ENCODE data around the gene PPP2R5B. TPM values are rescaled to one million over a fixed set of nuclear protein-coding genes. Genes with fewer than 3 reads are reported as not detected.
A peak's percentile ranks its signal among the peaks of the same experiment; 100 is the strongest.

The PPP2R5B gene
- total RNA-seq, 6 donors from 2014 or later: 21.0 to 48.1 (median 27.5) TPM

GRCh38 chr11:64880240-64881001, 44.1 kb upstream of the PPP2R5B start:
- DNase-seq: no peak
- H3K27me3 ChIP-seq: no peaks in the 10 kb centered on the region
- peaks cover 0 to 2% (median 0%) of the 10 kb centered on the region in 4 donors for H3K36me3 ChIP-seq
- TF ChIP-seq EP300 (IDR thresholded peaks at IDR 0.05) (no peak), POLR2A (IDR thresholded peaks at IDR 0.05) (no peak), POLR2AphosphoS5 (IDR thresholded peaks at IDR 0.05) (no peak), CTCF (IDR thresholded peaks at IDR 0.05) (no peak)
- H3K27ac ChIP-seq: peak overlapping the region; percentile 91 to 98 (median 93)
- H3K4me1 ChIP-seq: peaks cover 42 to 52% (median 46%) of the 10 kb centered on the region in 4 donors
- peak overlapping the region in 1 of 4 donors; percentile 3 for H3K4me3 ChIP-seq
- 71 to 76% methylated on average over 14 of the region's 14 CpGs for WGBS, 2 donors
- no peak for ATAC-seq (ENCODE audit: low FRiP score in 2 of 2)
- no peaks in the 10 kb centered on the region for H3K9me3 ChIP-seq

GRCh38 chr11:64881476-64881875, 43.0 kb upstream of the PPP2R5B start:
- TF ChIP-seq CTCF (IDR thresholded peaks at IDR 0.05) (no peak), POLR2AphosphoS5 (IDR thresholded peaks at IDR 0.05) (no peak), POLR2A (IDR thresholded peaks at IDR 0.05) (no peak), EP300 (IDR thresholded peaks at IDR 0.05) (no peak)
- Histone ChIP-seq H3K4me1 (peaks cover 32 to 44% (median 40%) of the 10 kb centered on the region in 4 donors), H3K36me3 (no peaks in the 10 kb centered on the region), H3K9me3 (no peaks in the 10 kb centered on the region), H3K27ac (peak overlapping the region in 1 of 4 donors; percentile 11), H3K27me3 (no peaks in the 10 kb centered on the region), H3K4me3 (no peak overlapping the region)
- DNase-seq: peak in 1 of 2 donors; percentile 17
- WGBS, 2 donors: 74 to 80% methylated on average over 8 of the region's 8 CpGs
- ATAC-seq (ENCODE audit: low FRiP score in 2 of 2): no peak

- no peak overlapping the region for H3K4me3 ChIP-seq
- H3K27ac ChIP-seq: peak overlapping the region in 1 of 4 donors; percentile 10
- H3K4me1 ChIP-seq: peaks cover 24 to 38% (median 34%) of the 10 kb centered on the region in 4 donors
- DNase-seq: no peak
- no peaks in the 10 kb centered on the region for H3K27me3 ChIP-seq
- TF ChIP-seq POLR2AphosphoS5 (IDR thresholded peaks at IDR 0.05) (no peak), POLR2A (IDR thresholded peaks at IDR 0.05) (no peak)
- H3K9me3 ChIP-seq: no peaks in the 10 kb centered on the region
- ATAC-seq (ENCODE audit: low FRiP score in 2 of 2): no peak
- 85 to 92% methylated on average over 5 of the region's 5 CpGs for WGBS, 2 donors
- H3K36me3 ChIP-seq: no peaks in the 10 kb centered on the region
These were observed 42.2 kb upstream of the PPP2R5B start for GRCh38 chr11:64882243-64882642.

GRCh38 chr11:64883575-64883974, 40.9 kb upstream of the PPP2R5B start:
- H3K27ac ChIP-seq: no peak overlapping the region
- TF ChIP-seq POLR2AphosphoS5 (IDR thresholded peaks at IDR 0.05) (no peak), EP300 (IDR thresholded peaks at IDR 0.05) (no peak), CTCF (IDR thresholded peaks at IDR 0.05) (no peak), POLR2A (IDR thresholded peaks at IDR 0.05) (no peak)
- 86 to 100% methylated on average over 2 to 5 of the region's 5 CpGs for WGBS, 2 donors
- ATAC-seq (ENCODE audit: low FRiP score in 2 of 2) (no peak), DNase-seq (peak in 1 of 2 donors; percentile 16)
- H3K9me3 ChIP-seq: no peaks in the 10 kb centered on the region
- no peak overlapping the region for H3K4me3 ChIP-seq
- H3K27me3 ChIP-seq: no peaks in the 10 kb centered on the region
- no peaks in the 10 kb centered on the region for H3K36me3 ChIP-seq
- peaks cover 32 to 46% (median 43%) of the 10 kb centered on the region in 4 donors for H3K4me1 ChIP-seq

- DNase-seq: peak in 1 of 2 donors; percentile 16
- H3K27ac ChIP-seq: no peak overlapping the region
- H3K36me3 ChIP-seq: no peaks in the 10 kb centered on the region
- H3K4me3 ChIP-seq: no peak overlapping the region
- no peaks in the 10 kb centered on the region for H3K9me3 ChIP-seq
- TF ChIP-seq POLR2A (IDR thresholded peaks at IDR 0.05) (no peak), POLR2AphosphoS5 (IDR thresholded peaks at IDR 0.05) (no peak)
- peaks cover 32 to 44% (median 43%) of the 10 kb centered on the region in 4 donors for H3K4me1 ChIP-seq
- 96 to 100% methylated on average over 5 to 8 of the region's 8 CpGs for WGBS, 2 donors
- H3K27me3 ChIP-seq: no peaks in the 10 kb centered on the region
- no peak for ATAC-seq (ENCODE audit: low FRiP score in 2 of 2)
These were observed 40.5 kb upstream of the PPP2R5B start for GRCh38 chr11:64884019-64884418.
